Fibroblast of the aortic adventitia (primary cell): ENCODE results near the gene SRSF12. TPM values are rescaled to one million over a fixed set of nuclear protein-coding genes. Genes with fewer than 3 reads are reported as not detected.

Experiments used
- DNase-seq: peaks from one replicate; pipeline ENCODE4 v3.0.0-alpha.2; 2010; ENCODE audit warnings: low read depth
- H3K4me3 ChIP-seq: 2 replicates; pipeline ENCODE4 v1.5.1; 2011; ENCODE audit warnings: low read depth, mild to moderate bottlenecking, control low read depth, low read length, moderate library complexity
- CTCF ChIP-seq: IDR thresholded peaks from 2 replicates; pipeline ENCODE4 v1.5.1; 2011; ENCODE audit warnings: mild to moderate bottlenecking, low read length, control low read depth, inconsistent platforms; ENCODE audit not compliant: insufficient read depth
- total RNA-seq: library from RNA; depleted of rRNA; stranded (reverse); fragments of >200 nt; gene quantifications from 2 replicates; pipeline ENCODE4 v1.2.3, GENCODE V29; 2012; ENCODE audit warnings: low replicate concordance

SRSF12 gene
- 0.09 and 0.33 TPM in 2 replicates for total RNA-seq

- H3K4me3 ChIP-seq = peak within 1 kb of the TSS; percentile 58
- no peak for TF ChIP-seq CTCF
- DNase-seq = peak; percentile 26
These were observed at the start of gene SRSF12 for GRCh38 chr6:89117211-89118108. TSS of gene SRSF12 (minus strand) at chr6:89118071. CDS start at chr6:89117887, 184 bp downstream.

GRCh38 chr6:89162047-89162371 is 44.1 kb upstream of the SRSF12 start:
- H3K4me3 ChIP-seq = no peak overlapping the region
- no peak for DNase-seq
- TF ChIP-seq CTCF = no peak

GRCh38 chr6:89161326-89162046 is 43.6 kb upstream of the SRSF12 start:
- no peak for TF ChIP-seq CTCF
- H3K4me3 ChIP-seq = no peak overlapping the region
- DNase-seq = peak; percentile 76

GRCh38 chr6:89160331-89161092 is 42.6 kb upstream of the SRSF12 start:
- no peak overlapping the region for H3K4me3 ChIP-seq
- no peak for TF ChIP-seq CTCF
- DNase-seq = no peak

- peak; percentile 26 for DNase-seq
- no peak for TF ChIP-seq CTCF
- no peak overlapping the region for H3K4me3 ChIP-seq
These were observed 36.3 kb upstream of the SRSF12 start for GRCh38 chr6:89154131-89154530.

- no peak overlapping the region for H3K4me3 ChIP-seq
- no peak for DNase-seq
- TF ChIP-seq CTCF = no peak
These were observed 30.3 kb upstream of the SRSF12 start for GRCh38 chr6:89148016-89148750.
